AG10803 (cell line): Measurements from ENCODE around the gene POLA1.

Source experiments
- DNase-seq: peaks from one replicate; pipeline ENCODE4 v3.0.0; 2010; ENCODE audit warnings: low read depth
- H3K4me3 ChIP-seq: 2 replicates; pipeline ENCODE4 v1.5.1; 2011; ENCODE audit warnings: mild to moderate bottlenecking, low read length, control low read depth
- TF ChIP-seq, protein P1 (sequence below): conservative IDR thresholded peaks from 2 replicates; pipeline ENCODE4 v1.5.1; 2011; ENCODE audit warnings: mild to moderate bottlenecking, low read length, control low read depth, inconsistent platforms

POLA1 gene

DNA sequence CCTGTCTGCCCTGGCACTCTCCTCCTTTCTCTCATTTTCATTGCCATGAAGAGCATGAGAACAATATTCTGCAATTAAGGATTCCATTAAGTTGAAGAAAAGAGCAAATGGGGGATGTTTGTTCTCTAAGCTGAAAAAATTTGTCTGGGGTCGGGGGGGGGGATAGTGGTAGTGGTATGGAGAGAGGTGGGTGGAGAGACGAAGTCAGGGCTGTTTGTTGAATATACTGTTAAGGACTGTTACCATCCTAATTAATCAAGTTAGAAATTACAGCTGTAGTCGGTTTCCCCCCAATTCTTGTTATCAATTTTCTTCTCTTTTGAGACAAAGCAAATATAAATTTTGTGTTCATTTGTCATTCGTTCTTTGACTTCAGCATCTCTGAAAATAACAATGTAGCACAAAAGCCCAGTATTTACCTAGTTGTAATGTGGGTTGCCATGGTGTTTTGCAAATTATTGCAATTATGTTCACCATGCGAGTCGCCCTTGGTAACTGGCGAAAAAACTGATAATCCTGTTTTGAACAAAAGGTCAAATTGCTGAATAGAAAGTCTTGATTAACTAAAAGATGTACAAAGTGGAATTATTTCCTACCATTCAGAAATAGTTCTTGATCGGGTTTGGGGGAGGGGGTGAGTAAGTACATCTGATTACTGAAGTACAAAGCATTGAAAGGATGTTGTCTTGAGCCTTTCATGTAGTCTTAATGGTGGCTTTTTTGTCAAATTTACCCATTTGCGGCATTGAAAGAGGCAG lies 183.0 kb downstream of the POLA1 start:
- no peak overlapping the region for H3K4me3 ChIP-seq
- TF ChIP-seq, protein P1, sequence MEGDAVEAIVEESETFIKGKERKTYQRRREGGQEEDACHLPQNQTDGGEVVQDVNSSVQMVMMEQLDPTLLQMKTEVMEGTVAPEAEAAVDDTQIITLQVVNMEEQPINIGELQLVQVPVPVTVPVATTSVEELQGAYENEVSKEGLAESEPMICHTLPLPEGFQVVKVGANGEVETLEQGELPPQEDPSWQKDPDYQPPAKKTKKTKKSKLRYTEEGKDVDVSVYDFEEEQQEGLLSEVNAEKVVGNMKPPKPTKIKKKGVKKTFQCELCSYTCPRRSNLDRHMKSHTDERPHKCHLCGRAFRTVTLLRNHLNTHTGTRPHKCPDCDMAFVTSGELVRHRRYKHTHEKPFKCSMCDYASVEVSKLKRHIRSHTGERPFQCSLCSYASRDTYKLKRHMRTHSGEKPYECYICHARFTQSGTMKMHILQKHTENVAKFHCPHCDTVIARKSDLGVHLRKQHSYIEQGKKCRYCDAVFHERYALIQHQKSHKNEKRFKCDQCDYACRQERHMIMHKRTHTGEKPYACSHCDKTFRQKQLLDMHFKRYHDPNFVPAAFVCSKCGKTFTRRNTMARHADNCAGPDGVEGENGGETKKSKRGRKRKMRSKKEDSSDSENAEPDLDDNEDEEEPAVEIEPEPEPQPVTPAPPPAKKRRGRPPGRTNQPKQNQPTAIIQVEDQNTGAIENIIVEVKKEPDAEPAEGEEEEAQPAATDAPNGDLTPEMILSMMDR, result no peak
- no peak for DNase-seq

- TF ChIP-seq, protein P1, result no peak
- H3K4me3 ChIP-seq, result no peak overlapping the region
- no peak for DNase-seq
These were observed 183.6 kb downstream of the POLA1 start for GRCh38 chrX:24877288-24877664.

DNA sequence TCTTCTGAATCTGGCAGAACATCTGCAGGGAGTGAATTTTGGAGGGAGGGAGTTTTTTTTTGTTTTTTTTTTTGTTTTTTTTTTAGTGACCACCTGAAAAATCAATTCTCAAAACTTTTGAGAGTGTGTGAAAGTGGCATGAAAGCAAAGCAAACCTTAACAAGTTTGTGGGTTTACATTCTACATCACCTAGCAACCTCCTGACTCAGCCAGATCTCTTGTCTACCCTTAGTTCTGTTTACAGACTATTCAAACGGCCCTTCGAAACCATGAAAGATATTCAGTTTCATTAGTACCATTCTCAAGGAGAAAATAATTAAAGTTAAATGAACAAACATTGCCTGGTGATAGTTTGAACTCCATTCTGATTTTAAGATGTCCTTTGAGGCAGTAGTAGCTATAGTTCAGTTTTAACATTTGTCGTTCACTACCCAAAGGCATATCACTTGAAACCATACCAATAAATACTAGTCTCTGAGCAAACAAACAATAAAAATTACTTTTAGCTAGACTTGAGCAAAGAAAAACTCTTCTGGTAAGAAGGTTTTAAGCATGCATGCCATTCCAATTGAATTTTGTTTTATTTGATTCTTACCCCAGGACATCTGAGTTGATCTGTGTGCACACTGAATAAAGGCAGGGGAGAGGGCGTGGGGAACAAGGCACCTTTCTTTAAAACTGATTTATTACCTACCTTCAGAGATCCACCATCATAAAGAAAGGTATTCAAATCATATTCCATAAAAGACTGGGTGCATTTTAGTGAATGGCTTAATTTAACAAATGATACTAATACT lies 184.3 kb downstream of the POLA1 start:
- H3K4me3 ChIP-seq, result no peak overlapping the region
- no peak for DNase-seq
- TF ChIP-seq, protein P1, result no peak

DNA sequence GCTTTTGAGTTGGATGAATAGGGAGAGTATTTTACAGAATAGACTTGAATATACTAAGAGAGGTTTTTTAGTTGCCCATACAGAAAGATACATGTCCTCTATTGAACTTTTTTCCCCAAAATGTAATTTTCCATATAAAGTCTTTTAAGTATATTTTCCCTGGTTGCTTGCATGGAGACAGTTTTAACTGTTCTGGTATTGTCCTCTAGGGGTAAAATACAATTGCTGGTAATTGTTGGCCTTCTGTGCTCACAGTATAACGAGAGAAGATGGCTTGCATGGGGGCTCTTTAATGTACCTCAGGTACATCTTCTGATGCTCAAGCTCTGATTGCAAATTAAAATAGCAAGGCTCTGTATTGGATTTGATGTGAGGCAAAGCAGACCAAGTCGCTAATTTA lies 186.0 kb downstream of the POLA1 start:
- TF ChIP-seq, protein P1, result no peak
- H3K4me3 ChIP-seq, result no peak overlapping the region
- DNase-seq, result no peak

DNA sequence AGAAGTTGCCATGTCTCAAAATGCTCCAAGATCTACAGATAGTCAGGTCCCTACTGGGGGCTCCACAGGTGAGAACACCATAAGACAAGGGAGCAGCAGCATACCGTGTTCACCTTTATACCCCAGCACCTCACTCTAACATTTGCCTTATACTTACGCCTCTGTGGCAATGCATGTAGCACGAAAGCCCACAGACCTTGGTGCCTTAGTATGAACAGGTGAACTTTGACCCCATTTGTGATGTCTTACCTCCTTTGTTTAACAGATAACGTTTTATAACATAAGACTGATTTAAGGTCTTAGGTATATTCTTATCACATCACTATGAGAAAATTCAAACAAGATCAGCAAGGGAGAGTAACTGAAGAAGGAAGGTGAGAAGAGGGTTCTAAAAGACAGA lies 193.2 kb downstream of the POLA1 start:
- TF ChIP-seq, protein P1, result no peak
- no peak overlapping the region for H3K4me3 ChIP-seq
- DNase-seq, result no peak

GRCh38 chrX:24890677-24891076 lies 197.0 kb downstream of the POLA1 start:
- TF ChIP-seq, protein P1, result no peak
- H3K4me3 ChIP-seq, result no peak overlapping the region
- DNase-seq, result no peak

DNA sequence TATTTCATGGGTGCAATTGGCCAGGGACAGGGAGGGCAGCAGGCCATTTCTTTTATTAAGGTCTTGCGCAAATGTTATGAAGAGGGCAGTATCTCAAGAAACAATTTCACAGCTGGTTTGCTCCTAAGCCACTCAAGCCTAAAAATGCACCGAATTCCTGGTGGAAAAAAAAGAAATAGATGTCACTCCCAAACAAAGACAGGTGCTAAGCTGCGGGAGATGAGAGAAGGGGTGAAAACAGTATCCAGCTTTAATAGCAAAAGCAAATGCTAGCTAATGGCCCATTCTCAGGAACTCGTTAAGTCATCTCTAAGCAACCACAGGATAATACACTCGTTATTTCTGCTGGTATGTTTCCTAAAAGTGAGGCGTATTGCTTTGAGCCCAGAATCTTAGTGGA lies 205.7 kb downstream of the POLA1 start:
- DNase-seq, result peak; percentile 3
- TF ChIP-seq, protein P1, result no peak
- no peak overlapping the region for H3K4me3 ChIP-seq
